NCI-H1105 (cell line): Measurements from ENCODE around the gene ARHGAP18.

Experiments used
- DNase-seq: peaks from one replicate; lab custom pipeline; 2025; lab: John Stamatoyannopoulos, UW

ARHGAP18 gene

GRCh38 chr6:129691043-129691640 lies 18.8 kb downstream of the ARHGAP18 start:
- DNase-seq: no peak

DNA sequence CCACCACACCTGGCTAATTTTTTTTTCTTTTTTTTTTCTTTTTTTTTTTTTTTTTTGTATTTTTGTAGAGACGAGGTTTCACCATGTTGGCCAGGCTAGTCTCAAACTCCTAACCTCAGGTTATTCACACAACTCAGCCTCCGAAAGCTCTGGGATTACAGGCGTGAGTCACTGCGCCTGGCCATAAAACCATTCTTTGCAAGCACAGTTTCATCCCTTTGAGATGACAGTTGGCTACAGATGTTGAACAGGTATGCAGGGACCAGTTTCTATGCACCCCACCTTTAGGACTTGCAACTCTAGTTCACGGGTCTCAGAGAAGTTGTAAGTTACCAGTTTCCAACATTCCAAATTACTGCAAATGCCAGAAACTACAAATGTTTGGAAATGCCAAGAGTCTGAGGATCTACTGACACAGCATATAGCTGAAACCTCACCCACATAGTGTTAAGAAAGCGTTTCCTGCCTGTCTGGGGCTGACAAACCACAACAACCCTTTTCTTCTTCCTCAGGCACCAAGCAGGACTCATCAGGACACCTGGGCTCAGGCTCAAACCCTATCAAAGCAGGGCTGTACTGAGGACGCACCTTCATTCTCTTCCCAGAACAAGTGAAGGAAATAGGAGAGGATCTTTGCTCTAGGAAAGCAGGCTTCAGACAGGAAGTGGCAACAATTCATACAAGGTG lies 22.9 kb downstream of the ARHGAP18 start:
- no peak for DNase-seq

- DNase-seq: no peak
Observed at GRCh38 chr6:129685662-129686031, 24.3 kb downstream of the ARHGAP18 start.

DNA sequence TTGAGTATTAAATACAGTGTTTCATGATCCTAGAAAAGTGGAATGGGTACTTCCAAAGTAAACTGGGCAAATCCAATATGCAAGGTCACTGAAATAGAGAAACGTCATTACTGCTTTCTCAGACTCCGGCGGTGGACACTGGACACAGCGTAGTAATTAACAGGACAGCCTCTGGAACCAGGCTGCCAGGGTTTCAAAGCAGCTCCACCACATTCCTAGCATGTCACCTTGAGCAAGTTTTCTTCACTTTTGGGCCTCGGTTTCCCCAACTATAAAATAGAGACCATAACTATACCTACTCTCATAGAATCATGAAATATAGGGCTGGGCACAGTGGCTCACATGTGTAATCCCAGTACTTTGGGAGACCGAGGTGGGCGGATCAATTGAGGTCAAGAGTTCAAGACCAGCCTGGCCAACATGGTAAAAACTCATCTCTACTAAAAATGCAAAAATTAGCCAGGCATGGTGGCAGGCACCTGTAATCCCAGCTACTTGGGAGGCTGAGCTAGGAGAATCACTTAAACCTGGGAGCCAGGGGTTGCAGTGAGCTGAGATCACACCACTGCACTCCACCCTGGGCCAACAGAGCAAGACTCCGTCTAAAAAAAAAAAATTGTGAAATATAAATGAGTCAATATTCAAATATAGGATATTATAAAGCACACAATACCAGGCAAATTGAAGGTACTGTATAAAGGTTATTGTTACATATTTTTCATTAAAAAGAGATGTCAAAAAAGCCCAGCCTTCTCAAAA lies 24.9 kb downstream of the ARHGAP18 start:
- DNase-seq: no peak

DNA sequence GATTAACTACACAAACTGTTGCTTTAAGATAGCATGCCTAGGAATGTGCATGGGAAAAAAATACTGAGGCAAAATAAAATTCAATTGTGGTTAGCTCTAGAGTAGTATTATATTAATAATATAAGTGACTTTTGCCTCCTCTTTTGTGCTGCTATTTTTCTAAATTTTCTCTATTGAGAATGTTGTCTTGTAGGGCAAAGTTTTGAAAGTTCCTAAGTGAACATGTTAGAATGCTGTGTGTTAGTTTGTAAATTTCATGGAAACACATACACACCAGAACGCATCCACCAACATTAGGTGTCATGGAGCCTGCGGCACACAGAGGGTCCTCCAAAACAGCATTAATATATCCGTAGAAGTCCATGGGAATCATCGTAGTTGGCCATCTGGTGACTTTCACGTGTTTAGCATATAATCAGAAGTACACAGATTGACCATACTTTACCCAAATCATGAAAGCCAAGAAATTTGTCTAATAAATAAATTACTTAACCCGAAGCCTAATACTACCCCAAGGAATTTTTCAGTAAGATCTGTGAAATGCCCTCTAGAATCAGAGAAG lies 25.6 kb downstream of the ARHGAP18 start:
- no peak for DNase-seq

DNA sequence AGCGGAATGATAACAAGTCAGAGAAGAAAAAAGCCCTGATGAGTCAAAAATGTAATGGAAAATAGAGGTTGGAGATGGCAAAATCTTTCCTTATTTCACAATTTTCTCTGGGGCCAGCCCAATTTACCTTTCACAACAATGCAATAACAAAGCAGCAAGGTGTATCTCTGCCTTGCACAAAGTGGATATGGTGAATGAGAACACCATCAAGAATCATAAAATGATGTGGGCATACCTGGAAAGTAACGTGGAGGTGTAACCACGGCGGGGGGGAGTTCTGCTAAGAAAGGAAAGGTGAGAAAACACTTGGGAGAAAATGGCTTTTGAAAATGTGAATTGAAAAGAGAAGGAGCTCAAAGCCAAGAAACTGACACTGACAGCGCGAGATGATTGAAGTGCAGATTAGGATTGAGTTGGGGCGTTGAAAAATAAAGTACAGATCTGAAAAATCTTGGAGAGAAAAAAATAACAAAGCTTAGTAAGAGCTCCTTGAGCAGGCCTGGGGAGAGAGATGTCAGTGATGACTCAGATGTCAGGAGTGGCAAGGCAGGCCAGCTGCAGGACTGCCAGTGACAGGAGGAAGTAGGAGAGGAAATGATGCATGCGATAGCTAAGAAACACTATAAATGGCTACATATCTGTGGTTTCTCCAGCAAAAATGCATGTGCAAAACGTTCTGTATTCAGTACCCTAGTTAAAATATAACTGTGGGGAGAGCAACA lies 26.2 kb downstream of the ARHGAP18 start:
- DNase-seq: no peak

GRCh38 chr6:129681913-129682205 lies 28.1 kb downstream of the ARHGAP18 start:
- DNase-seq: no peak

- no peak for DNase-seq
Observed at GRCh38 chr6:129680633-129681032, 29.3 kb downstream of the ARHGAP18 start.

DNA sequence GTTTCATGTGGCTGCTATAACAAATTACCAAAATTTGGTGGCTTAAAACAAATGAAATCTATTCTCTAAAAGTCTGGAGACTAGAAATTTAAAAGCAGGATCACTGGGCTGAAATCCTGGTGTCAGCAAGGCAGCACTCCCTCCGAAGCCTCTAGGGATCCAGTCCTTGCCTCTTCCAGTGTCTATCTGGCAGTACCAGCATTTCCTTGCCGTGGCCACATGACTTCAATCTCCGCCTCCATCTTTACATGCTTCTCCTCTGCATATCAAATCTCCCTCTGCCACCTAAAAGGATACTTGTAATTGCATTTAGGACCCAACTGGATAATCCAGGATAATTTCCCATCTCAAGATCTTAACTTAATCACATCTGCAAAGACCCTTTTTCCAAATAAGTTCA lies 30.2 kb downstream of the ARHGAP18 start:
- no peak for DNase-seq

GRCh38 chr6:129679275-129679674 lies 30.7 kb downstream of the ARHGAP18 start:
- DNase-seq: no peak

GRCh38 chr6:129678463-129678862 lies 31.5 kb downstream of the ARHGAP18 start:
- no peak for DNase-seq

DNA sequence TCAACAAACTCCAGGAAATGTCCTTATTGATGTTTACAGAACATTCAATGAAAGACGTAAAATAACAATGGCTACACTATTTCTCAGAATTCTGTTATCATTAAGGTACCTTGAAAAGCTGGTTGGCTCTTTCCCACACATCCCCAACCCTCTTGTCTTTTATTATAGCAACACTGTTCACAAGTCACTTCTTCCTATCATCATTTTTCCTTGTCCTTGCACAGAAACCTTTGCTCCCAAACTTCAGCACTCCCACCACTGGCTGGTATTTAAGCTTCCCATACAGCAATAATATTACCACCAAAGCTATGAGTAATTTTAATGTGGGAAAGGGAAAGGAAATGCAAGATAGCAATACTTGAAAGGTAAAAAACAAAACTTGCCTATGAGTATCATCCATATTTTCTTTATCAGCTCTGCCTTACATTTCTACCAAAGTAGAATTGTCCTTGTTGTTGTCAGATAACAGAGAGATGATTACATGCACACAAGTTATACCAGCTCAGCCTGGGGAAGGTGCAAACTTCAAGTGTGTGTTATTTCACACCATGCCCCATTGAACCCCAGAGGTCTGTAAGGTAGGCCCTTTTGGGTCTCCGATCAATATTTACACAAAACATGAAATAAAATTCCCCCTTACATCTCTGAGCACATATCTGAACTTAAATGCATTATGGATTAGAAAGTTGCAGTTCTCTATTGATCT lies 32.2 kb downstream of the ARHGAP18 start:
- no peak for DNase-seq

DNA sequence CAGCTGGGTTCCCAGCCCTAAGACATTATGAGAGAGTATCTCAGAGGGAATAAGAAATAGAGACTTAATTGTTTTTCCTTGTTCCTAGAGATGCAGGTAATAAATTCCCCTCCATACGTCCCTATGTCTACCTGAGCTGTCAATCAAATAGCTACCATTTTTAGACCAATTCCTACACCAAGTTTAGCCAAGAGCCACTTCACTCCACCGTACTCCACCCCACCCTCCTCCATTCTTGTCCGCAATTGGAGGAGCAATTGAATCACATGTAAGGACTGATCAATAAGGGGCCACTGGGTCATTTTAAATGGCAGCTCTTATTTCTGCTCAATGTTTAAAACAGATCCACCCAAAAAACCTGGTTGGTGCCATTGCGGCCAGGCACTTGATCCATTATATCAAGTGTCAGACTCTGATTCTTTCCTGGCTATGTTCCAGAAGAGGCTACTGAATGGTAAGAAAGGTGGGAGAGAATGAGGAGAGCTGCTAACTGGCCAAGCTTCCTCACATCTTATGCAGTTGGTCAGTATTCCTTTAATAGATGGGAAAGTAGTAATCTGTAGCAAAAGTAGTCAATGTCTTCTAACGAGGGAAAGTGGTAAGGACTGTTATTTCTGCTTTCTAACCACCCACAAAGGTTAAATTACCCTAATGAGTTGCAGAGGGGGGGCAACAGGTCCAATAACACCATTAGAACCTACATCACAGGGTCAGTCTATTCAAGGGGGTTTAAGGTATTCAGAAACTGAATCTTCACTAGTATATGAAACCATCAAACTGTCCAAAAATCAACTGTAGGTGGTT lies 34.1 kb downstream of the ARHGAP18 start:
- DNase-seq: no peak

GRCh38 chr6:129673748-129674147 lies 36.2 kb downstream of the ARHGAP18 start:
- DNase-seq: no peak

DNA sequence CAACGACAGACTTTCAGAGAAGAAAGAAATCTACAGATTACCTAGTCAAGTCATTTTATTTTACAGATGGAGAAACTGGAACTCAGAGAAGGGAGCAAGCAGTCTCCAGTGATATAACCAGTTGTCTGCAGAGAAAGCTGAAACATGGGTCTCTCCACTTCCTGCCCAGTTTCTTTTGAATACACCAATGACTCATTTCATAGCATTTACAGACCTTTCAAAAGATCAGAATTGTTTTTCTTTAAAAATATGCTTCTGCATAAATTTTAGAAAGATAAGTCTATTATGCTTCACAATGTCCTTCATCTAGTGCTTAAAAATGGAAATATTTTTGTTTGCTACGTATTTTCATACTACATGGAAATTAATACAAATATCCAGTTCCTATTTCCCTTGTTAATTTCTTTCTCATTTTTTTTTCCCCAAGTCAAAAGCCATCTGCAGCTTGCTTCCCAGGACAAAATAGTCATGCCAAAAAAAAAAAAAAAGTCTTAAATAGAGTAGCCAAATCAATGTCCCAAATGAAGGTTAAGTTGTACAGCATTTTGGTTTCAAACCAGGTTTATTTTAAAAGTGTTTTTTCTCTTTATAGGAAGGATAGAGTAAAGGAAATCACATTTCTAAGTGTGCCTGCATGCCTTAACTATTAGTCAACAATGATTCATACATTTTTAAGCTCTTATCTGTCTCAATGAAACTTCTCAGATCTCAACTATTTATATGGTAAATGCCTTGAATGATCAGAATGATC lies 36.9 kb downstream of the ARHGAP18 start:
- no peak for DNase-seq

DNA sequence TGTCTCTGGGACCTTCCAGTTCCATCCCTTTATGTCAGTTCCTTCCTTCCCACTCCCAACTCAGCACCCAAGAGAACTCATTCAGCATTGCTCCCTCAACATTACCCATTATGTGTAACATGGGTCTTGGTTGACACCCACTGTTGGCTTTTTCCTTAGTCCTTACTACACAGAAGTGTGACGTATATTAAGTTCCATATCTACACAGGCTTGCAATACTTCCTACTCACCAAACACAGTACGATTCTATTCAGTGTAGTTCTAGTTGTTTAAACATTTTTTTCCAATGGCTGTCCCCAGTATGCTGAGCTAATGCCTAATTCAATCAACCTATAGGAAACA lies 37.7 kb downstream of the ARHGAP18 start:
- DNase-seq: no peak

DNA sequence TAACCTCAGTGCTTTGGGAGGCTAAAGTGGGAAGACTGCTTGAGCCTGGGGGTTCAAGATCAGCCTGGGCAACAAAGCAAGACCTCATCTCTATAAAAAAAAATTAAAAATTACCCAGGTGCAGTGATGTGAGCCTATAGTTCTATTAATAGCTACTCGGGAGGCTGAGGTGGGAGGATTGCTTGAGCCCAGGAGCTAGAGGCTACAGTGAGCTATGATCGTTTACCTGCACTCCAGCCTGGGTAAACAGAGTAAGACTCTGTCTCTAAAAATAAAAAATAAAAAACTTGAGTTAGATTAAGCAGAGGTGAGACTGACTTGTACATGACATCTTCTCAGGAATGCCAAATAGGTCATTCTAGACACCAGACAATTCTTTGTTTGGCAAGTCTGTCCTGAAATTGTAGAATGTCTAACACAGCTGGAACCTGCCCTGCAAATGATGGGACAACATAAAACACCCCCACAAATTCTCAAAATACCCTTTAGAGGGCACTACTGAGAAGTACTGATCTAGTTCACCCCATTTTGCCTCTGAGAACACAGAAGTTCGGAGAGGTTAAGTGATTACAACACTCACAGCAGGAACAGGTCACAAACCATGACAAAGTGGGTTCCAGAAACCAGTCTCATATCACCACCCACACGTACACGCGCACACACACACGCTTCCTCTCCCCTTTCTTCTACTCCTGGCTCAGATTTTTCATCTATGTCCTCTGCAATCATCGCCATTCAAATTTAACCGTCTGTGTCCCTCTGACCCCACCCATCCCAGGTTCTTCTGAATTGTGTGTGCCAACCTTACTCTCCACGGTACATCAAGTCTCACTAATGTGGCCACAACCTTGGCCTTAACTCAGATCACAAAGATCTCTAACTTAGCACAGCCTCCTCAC lies 38.3 kb downstream of the ARHGAP18 start:
- no peak for DNase-seq

DNA sequence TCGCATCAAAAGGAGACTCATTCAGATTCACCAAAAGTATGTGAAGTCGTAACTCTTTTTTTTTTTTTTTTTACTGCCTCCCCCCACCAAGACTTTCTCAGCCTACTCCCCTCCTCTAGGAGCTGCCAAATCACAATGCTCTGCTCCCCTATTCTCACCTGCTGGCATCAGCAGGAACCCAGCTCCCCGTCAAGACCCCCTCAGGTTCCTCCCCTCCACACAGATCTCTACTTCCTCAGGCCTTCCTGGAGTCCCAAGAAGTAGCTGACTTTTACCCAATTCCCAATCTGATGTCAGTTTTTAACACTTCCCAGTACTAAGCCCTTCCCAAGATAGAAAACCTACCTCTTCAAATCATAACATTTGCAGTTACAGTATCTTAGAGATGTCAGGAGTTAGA lies 39.3 kb downstream of the ARHGAP18 start:
- DNase-seq: no peak

GRCh38 chr6:129667621-129668020 lies 42.4 kb downstream of the ARHGAP18 start:
- no peak for DNase-seq
